Cardiac septum (tissue), 1 donor: ENCODE results near the gene ZNF791. TPM values are rescaled to one million over a fixed set of nuclear protein-coding genes. Genes with fewer than 3 reads are reported as not detected.
"Not testable (repeated sequence)": the region's sequence is repeated elsewhere in the genome, so short reads cannot be mapped to it uniquely, and the experiment has no call there.

Source experiments
- DNase-seq: peaks from one replicate; pipeline ENCODE4 v3.0.0-alpha.2; 2020; ENCODE audit warnings: low spot score
- intact Hi-C: fragments of 100-400 bp; cut with DNase I; formaldehyde crosslinking; loops from one replicate; pipeline ENCODE4 v1.14.0; 2022
- total RNA-seq: library from RNA; stranded (reverse); fragmentation: NEBNext Ultra II Directional; extraction: Animal tissue kit (Norgen Biotek cat#: 25700); gene quantifications from one replicate; pipeline ENCODE4 v1.2.1, GENCODE V29; 2021
- donor health status: DM: no; HTN: no; CAD: no.

Gene ZNF791
- total RNA-seq, 1 donor from 2014 or later = 14.8 TPM

DNA sequence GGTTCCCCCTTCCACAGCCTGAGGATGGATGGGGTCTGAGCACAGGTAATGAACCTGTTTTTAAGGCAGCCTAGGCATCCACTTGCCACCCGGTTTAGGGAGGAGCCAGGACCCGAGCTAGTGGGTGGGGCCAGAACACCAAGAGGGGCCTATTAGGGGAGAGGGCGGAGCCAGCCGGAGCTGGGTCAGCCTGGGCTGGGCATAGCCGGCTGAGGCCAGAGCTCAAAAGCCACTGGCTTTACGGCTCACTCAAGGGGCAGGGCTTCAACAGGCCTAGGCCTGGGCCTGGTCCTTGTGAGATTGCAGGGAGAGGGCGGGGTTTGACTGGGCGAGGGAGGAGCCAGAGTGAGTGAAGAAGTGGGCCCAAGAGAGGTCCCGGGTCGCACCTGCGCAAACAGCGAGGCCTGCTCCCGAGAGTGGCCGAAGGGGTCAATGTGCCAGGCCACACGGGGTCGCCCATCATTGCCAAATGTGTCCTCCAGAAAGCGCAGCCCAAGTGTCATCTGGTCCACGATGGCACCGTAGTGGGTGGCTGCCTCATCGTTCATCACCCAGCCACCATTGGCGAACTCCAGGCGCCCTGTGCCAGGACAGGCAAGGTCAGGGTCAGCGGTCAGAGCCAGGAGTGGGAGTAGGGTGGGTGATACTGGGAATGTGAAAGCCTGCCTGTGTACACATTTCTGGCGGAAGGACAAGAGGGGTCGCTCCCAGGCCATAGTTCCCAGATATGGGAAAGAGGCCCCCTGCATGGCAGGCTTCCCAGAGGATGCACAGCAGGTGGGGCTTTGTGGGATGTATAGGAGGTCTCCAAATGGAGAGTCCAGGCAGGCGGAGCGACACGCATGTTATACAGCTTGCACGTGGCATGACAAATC lies 53.9 kb downstream of the ZNF791 start:
- intact Hi-C loops = loop anchor here (5.0 kb wide), 1 partner anchor 102 kb away; no protein-coding TSS in a partner anchor
- DNase-seq = no peak

DNA sequence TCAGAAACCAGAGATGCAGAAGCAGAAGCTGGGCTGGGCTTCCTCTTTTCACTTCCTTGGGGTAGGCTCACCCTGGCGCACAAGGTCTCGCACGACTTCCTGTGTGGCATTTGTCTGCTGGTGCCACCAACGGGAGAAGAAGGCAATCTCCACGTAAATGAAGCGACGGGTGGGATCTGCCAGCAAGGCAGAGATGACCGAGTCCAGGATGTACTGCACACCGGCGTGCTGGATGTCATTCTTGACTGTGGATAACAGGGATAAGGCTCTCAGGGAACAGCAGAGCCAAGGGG lies 54.5 kb downstream of the ZNF791 start:
- intact Hi-C loops = loop anchor here (5.0 kb wide), 1 partner anchor 103 kb away; no protein-coding TSS in a partner anchor
- peak; percentile 92 for DNase-seq

DNA sequence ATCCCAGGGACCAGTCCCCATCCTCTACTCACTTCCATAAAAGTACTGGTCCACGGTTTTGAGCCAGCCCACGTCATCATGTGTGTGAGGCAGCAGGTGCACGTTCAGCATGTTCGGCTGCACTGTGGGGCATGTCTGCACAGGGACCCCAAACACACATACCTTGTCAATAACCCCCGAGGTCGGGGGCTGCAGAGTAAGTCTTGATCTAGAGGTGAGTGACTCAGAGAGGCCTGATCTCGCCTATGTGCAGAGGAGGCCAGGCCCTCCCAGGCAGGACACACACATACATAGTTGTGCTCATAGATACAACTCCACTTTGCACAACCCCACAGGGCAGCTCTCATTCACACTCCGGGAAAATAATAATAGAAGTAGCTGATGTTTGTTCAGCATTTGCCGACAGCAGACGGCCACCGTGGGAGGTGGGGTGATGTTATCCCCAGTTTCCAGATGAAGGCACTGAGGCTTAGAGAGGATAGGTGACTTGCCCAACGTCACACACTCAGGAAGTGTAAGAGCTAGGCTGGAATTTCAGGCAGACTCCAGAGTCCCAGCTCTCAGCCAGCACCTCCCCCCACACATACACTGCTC lies 55.0 kb downstream of the ZNF791 start:
- no peak for DNase-seq
- intact Hi-C loops = loop anchor here (5.0 kb wide), 1 partner anchor 103 kb away; no protein-coding TSS in a partner anchor

DNA sequence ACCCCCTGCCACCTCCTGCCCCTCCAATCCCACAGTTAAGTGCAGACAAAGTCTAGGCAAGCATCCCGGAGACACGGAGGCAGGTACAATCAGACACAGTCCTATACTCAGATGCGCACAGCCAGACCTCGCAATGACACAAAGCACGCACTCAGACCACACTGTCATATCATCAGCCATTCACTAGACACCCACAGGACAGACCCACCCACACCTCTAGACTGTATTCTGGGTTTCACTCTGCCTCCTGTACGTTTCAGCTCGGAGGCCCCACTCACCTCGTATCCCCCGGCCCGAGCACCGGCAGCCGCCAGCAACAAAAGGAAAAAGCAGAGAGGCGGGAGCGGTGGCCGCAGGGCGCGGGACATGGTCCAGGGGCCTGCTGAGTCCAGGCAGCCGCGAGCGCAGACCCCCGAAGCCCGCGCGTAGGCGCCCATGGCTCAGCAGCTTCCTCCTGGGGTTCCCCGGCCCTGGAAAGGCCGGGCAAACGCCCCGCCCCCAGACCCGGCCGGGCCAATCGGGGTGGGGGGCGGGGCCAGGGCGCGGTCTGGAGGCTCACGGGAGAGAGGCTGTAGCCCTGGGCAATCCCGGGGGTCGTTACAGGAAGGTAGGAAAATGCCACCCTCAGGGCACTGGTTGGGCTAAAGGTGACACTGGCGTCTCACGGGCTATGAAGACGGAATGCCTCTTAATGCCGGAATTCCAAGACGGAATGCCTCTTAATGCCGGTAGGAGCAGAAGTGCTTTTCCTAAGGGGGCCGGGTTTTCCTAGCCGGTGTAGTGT lies 55.7 kb downstream of the ZNF791 start, which contains the start of the genes MAN2B1 and WDR83:
Gene MAN2B1 (minus strand): TSS at position 478 of the 784 bp plus-strand sequence. CDS start 41 bp downstream, at position 437.
Gene WDR83 (plus strand): TSS at position 543 of the 784 bp plus-strand sequence. CDS start 2,984 bp downstream, outside the sequence.
- intact Hi-C loops = loop anchor here (5.0 kb wide), 1 partner anchor 104 kb away; no protein-coding TSS in a partner anchor
- DNase-seq = peak; percentile 90

DNA sequence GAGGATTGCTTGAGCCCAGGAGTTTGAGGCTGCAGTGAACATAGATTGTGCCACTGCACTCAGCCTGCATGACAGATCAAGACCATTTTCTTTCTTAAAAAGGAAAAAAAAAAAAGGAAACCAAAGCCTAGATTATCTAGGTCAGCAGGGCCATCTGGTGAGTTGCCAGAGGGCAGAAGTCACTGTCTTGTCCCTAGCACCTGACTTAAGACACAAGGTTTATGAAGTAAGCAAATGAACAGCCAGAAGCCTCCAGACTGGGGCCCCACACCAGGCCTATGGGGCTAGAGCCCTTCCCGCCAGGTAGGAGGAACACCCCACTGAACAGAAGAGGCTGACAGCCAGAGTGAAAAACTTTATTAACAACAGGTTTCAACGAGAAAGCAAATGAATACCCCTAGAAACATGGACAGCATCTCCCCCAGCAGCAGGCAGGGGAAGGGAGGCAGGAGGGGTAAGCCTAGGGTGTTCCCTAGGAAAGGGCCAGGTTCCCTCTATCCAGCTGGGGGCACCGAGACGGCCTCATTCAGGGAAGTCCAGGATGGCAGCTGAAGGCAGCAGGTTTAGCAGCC lies 57.1 kb downstream of the ZNF791 start:
- no peak for DNase-seq
- intact Hi-C loops = loop anchor here (5.0 kb wide), 1 partner anchor 106 kb away; no protein-coding TSS in a partner anchor

DNA sequence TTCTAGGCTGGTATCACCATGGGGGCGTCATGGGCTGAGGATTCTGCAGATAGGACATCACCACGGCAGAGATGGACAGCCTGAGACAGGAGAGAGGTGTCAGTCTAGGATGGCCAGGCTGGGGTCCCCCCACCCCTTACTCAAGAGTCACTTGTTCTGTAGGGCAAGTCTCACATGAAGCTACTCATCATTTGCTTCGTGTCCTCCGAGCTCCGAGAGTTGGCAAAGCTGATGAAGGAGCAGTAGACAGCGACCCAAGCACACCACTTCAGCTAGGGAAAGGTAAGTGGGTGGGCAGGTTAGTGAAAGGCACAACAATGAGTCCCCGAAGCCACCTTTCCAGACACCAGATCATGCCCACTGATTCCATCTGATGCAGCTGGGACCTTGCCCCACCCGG lies 57.6 kb downstream of the ZNF791 start:
- intact Hi-C loops = loop anchor here (5.0 kb wide), 1 partner anchor 106 kb away; no protein-coding TSS in a partner anchor
- DNase-seq = no peak

DNA sequence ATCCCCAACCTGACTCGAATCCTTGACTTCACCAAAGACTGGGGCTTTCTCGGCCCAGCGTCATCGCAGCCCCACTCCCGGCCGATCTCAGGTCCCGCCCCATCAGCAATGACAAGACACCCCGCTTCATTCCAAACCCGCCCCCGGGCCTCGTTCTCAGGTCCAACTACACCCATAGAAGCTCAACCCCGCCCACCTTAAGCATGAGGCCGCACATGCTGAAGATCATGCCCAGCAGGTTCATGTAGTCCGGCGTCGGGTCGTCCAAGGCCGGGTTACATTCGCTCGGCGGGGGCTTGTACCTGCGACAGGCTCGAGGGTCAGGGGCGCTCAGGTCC lies 58.2 kb downstream of the ZNF791 start:
- no peak for DNase-seq
- intact Hi-C loops = loop anchor here (1.0 to 5.0 kb wide), 2 partner anchors 12 to 107 kb away; partner anchors contain the start of gene DHPS

DNA sequence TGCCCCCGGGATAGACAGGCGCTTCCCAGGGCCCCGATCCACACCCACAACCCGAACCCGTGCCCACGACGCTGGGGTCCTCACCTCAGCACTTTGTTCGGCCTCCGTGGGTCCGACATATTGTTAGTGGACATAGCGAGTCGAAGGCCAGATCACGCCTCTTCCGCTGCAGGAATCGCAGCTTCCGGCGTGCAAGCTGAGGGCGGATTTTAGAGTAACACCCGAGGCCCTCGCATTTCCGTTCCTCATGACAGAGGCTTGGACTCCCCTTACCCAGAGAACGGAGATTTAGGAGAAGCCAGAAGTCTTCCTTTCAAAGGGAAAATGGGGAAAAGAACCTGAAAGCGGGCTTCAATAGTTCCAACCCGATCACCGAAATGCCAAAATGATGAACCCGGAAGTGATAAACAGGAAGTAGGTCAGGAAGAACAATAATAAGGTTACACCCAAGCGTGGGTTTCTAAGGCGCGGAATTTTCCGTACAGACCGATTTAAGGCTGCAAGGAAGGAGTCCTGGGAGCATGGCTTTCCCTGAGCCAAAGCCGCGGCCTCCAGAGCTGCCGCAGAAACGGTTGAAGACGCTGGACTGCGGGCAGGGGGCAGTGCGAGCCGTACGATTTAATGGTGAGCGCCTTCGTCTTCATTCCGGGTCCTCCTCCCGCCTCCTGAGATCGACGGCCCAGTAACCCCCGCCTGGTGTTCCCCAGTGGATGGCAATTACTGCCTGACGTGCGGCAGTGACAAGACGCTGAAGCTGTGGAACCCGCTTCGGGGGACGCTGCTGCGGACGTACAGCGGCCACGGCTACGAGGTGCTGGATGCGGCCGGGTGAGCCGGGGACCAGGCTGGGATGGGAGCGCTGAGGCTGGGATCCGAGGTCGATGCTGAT lies 58.8 kb downstream of the ZNF791 start:
- DNase-seq = peak; percentile 93
- intact Hi-C loops = loop anchor here (1.0 to 10.0 kb wide), 3 partner anchors 12 to 175 kb away; partner anchors contain the start of gene DHPS

DNA sequence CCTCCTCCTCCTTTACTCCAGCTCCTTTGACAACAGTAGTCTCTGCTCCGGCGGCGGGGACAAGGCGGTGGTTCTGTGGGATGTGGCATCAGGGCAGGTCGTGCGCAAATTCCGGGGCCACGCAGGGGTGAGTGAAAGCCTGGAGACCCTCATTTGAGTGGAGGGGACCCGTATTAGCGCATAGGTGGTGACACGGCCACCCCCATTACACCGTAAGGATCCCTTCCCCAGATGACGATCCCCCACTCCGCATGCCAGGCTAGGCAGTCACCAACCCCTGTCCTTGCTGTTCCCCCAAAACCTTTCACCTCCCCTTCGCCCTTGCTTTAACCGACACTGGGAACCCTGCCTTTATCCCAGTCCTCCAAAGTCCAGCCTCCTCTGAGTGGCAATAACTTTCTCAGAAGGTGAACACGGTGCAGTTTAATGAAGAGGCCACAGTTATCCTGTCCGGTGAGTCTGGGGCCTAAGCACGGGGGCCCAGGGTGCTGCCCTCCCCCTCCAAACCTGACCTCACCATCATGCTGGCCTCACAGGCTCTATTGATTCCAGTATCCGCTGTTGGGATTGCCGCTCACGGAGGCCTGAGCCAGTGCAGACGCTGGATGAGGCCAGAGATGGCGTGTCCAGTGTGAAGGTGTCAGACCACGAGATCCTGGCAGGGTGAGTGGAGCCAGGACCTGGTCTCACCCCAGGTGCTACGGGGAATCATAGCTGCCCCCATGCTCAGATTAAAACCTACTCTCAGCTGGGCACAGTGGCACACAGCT lies 59.6 kb downstream of the ZNF791 start:
- intact Hi-C loops = loop anchor here (10.0 kb wide), 1 partner anchor 174 kb away; no protein-coding TSS in a partner anchor
- DNase-seq = no peak

DNA sequence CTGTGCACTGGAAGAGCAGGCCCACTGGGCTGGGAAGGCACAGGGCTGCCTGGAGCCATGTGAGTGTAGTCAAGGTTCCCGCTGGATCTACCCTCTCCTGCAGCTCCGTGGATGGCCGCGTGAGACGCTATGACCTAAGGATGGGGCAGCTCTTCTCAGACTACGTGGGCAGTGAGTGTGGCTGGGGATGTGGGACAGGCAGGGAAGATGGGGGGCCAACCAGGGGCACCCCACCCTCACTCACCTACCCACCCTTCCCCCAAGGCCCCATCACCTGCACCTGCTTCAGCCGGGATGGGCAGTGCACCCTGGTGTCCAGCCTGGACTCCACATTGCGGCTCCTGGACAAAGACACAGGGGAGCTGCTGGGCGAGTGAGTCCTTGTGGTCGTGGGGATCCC lies 62.0 kb downstream of the ZNF791 start:
- intact Hi-C loops = loop anchor here (10.0 kb wide), 1 partner anchor 172 kb away; no protein-coding TSS in a partner anchor
- DNase-seq = no peak

DNA sequence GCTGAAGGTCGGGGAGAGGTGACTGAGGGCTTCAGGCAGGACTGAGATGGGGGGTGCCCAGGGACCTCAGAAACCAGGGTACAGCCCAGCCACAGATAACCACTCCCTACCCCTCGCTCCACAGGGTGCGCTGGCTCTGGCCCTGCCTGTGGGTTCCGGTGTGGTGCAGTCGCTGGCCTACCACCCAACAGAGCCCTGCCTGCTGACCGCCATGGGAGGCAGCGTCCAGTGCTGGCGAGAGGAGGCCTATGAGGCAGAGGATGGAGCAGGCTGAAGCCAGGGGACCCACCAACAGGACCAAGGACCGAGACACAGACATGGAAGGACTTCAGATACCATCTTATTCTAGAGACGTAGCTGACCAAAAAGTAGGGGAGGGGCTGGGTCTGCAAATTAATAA lies 64.7 kb downstream of the ZNF791 start:
- intact Hi-C loops = loop anchor here (10.0 kb wide), 1 partner anchor 169 kb away; no protein-coding TSS in a partner anchor
- no peak for DNase-seq

DNA sequence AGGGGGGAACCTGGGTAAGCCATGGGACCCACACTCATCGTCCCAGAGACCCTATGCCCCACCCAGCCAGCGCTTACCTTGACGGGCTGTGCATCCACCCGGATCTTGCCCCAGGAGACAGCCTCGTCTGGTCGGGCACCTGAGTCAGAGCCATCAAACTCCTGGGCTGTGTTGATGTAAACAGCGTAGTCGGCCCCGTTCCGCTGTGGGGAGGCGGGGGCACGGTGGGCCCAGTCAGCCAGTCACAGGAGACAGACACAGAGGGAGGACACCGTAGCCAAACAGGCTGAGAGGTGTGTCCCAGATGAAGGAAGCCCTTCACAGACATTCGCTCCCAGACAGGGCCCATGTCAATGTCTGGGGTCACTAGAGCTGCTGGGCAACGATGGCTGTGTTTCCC lies 65.2 kb downstream of the ZNF791 start:
- intact Hi-C loops = loop anchor here (10.0 kb wide), 1 partner anchor 169 kb away; no protein-coding TSS in a partner anchor
- no peak for DNase-seq

DNA sequence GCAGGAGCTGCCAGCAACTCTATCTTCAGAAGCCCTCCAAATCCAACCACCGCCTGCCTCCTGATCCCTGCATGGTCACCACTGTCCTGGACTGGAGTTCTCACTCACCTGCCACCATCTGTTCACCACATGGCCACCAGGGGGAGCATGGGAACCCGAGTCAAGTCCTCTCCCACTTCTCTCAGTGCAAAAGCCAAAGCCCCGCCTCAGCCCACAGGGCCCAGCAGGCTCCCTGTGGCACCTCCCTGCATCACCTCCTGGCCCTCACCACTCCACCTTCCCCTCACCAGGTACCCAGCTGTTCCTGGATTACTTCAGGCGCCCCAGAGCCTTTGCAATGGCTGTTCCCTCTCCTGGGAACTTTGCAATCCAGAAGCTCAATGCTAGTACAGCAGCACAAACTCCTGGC lies 65.7 kb downstream of the ZNF791 start:
- peak; percentile 92 for DNase-seq

DNA sequence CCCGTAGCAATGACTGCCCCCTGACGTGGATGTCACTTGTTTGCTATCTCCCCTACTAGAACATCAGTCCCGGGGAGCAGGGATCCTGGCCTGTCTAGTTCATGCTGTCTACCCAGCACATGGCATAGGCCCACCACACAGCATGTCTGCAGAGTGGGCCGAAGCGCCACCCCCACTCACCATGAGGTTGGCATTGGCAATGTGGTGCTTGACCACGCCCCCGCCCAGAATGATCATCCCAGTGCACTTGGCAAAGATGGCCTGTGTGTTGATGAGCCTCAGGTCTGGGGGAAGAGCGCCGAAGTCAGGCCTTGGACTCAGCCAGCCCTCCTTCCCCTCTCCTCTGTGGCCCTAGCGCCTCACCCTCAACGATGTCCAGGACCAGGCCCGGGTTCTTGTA lies 66.2 kb downstream of the ZNF791 start:
- intact Hi-C loops = loop anchor here (10.0 kb wide), 1 partner anchor 168 kb away; no protein-coding TSS in a partner anchor
- no peak for DNase-seq

More for the DNA sequence above, 65.7 kb downstream of the ZNF791 start:
- intact Hi-C loops = loop anchor here (10.0 kb wide), 1 partner anchor 168 kb away; no protein-coding TSS in a partner anchor

DNA sequence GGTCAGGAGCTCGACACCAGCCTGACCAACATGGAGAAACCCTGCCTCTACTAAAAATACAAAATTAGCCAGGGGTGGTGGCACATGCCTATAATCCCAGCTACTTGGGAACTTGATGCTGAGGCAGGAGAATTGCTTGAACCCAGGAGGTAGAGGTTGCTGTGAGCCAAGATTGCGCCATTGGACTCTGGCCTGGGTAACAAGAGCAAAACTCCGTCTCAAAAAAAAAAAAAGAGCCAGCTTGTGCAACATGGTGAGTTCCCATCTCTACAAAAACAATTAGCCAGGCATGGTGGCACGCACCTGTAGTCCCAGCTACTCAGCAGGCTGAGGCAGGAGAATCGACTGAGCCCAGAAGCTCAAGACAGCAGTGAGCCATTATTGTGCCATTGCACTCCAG lies 67.3 kb downstream of the ZNF791 start:
- intact Hi-C loops = loop anchor here (10.0 kb wide), 1 partner anchor 167 kb away; no protein-coding TSS in a partner anchor

DNA sequence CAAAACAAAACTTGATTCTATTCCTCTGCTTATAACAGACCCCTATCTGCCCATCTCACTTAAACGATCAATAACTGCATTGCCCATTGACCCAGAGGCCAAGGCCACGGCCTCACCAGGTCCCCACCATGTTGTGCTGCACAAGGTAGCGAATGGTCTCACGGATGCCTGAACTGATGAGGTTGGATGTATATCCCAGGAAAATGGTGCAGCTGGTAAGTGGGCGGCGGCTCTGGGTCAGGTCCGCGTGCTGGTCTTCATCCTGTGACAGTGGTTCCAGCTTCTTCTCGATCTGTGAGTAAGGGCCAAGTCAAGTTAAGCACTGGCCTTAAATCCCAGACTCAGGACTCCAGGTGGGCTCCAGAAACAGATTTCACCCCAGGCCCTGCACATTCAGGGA lies 69.3 kb downstream of the ZNF791 start:
- no peak for DNase-seq

More for the DNA sequence above, 67.3 kb downstream of the ZNF791 start:
- not testable (repeated sequence) for DNase-seq

More for the DNA sequence above, 69.3 kb downstream of the ZNF791 start:
- intact Hi-C loops = loop anchor here (5.0 kb wide), 1 partner anchor 122 kb away; the partner anchor contains the start of genes PRDX2 and THSD8
